GM03348 (cell line): ENCODE measurements around the gene TAB2.
"Not testable (repeated sequence)": the region's sequence is repeated elsewhere in the genome, so short reads cannot be mapped to it uniquely, and the experiment has no call there.

ENCODE experiments used
- DNase-seq: peaks from one replicate; pipeline ENCODE4 v3.0.0; 2012; ENCODE audit warnings: low spot score

Gene TAB2

GRCh38 chr6:149444360-149445094 is 127.0 kb downstream of the TAB2 start:
- DNase-seq, result not testable (repeated sequence)

- DNase-seq, result no peak
Observed at GRCh38 chr6:149445095-149445466, 127.6 kb downstream of the TAB2 start.

GRCh38 chr6:149445573-149445972 is 128.1 kb downstream of the TAB2 start:
- DNase-seq, result no peak

GRCh38 chr6:149446791-149447376 is 129.4 kb downstream of the TAB2 start:
- DNase-seq, result no peak

- no peak for DNase-seq
Observed at GRCh38 chr6:149448821-149449453, 131.4 kb downstream of the TAB2 start.

- DNase-seq, result no peak
Observed at GRCh38 chr6:149449831-149450678, 132.5 kb downstream of the TAB2 start.

GRCh38 chr6:149450679-149451375 is 133.3 kb downstream of the TAB2 start:
- peak; percentile 77 for DNase-seq

GRCh38 chr6:149451376-149452036 is 134.0 kb downstream of the TAB2 start:
- no peak for DNase-seq

- no peak for DNase-seq
Observed at GRCh38 chr6:149452037-149452939, 134.8 kb downstream of the TAB2 start.

GRCh38 chr6:149453597-149454345 is 136.3 kb downstream of the TAB2 start:
- no peak for DNase-seq

- DNase-seq, result peak; percentile 94
Observed at GRCh38 chr6:149454346-149454848, 136.9 kb downstream of the TAB2 start.

- no peak for DNase-seq
Observed at GRCh38 chr6:149455031-149455732, 137.7 kb downstream of the TAB2 start.

GRCh38 chr6:149456311-149457021 is 139.0 kb downstream of the TAB2 start:
- DNase-seq, result no peak

- DNase-seq, result no peak
Observed at GRCh38 chr6:149457316-149457884, 139.9 kb downstream of the TAB2 start.

GRCh38 chr6:149458196-149458595 is 140.7 kb downstream of the TAB2 start:
- DNase-seq, result no peak

GRCh38 chr6:149458806-149459205 is 141.3 kb downstream of the TAB2 start:
- no peak for DNase-seq

- no peak for DNase-seq
Observed at GRCh38 chr6:149459761-149460160, 142.2 kb downstream of the TAB2 start.

- DNase-seq, result not testable (repeated sequence)
Observed at GRCh38 chr6:149460249-149460648, 142.7 kb downstream of the TAB2 start.
